ENCODE data around the gene CDH18. TPM values are rescaled to one million over a fixed set of nuclear protein-coding genes. Genes with fewer than 3 reads are reported as not detected.

CDH18 gene
- total RNA-seq, 1 experiment from 2014 or later, result not detected

DNA sequence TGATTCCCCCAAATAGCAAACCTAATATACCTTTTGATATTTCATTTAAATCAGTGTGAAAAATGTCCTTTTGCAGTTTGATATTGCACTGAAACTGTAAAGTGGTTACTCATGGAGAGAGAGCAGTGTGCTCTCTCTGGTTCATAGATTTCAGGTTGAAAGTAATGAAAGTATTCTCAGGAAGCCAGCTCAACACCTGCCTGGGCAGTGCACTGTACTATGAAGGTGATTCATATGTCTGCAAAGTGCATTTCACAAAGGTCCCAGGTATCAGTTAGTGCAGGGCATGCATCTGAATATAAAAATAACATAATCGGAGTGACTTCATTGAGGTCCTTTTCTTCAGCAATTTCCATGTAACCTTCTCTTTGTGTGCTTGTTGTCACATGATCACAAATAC lies 274.3 kb downstream of the CDH18 start:
- H2AFZ ChIP-seq (ENCODE audit: low read depth, low read length, poor library complexity, severe bottlenecking), result no peak overlapping the region
- no peak for DNase-seq (ENCODE audit: low read depth, low spot score)
- H3K4me2 ChIP-seq (ENCODE audit: low read length), result no peak overlapping the region
- no peak for ATAC-seq
- ChIA-PET RAD21 (ENCODE audit: low non-redundant PET in 1 of 2, low total read pairs in 2 of 2, uncharacterized antibody in 2 of 2, unreplicated experiment in 2 of 2) (no interaction called here), CTCF (no interaction called here), POLR2A (no interaction called here)
- no peak overlapping the region for H3K9ac ChIP-seq (ENCODE audit: low read length)
- H3K36me3 ChIP-seq (ENCODE audit: control insufficient read depth in 1 of 2, insufficient read depth in 2 of 2, low read length in 2 of 2), result no peaks in the 10 kb centered on the region; a peak in 1 of 4 replicates
- no peak overlapping the region for H3K4me3 ChIP-seq (replicated peaks in 1 of 2; ENCODE audit: low read depth in 1 of 2, low read length in 2 of 2)
- H3K9me2 ChIP-seq (ENCODE audit: insufficient read depth), result no peaks in the 10 kb centered on the region
- no peaks in the 10 kb centered on the region for H4K20me1 ChIP-seq (ENCODE audit: insufficient read depth)
- peaks cover 0 to 15% of the 10 kb centered on the region in 2 experiments; a peak in 2 of 4 replicates for H3K9me3 ChIP-seq (ENCODE audit: control insufficient read depth in 1 of 2, insufficient read depth in 1 of 2, low read depth in 1 of 2, low read length in 2 of 2)
- intact Hi-C loops (cut with micrococcal nuclease), result no loop called here
- H3K27me3 ChIP-seq (ENCODE audit: insufficient read depth, low read length), result no peaks in the 10 kb centered on the region
- H3K27ac ChIP-seq (ENCODE audit: low read depth, low read length), result no peak overlapping the region
- BruUV-seq (replicated peaks), result no TSS peak
- no peak for TF ChIP-seq RAD21 (IDR thresholded peaks at IDR 0.05; ENCODE audit: low read depth)
- TF ChIP-seq POLR2A (IDR thresholded peaks at IDR 0.05; ENCODE audit: borderline replicate concordance, extremely low read depth, insufficient read depth, insufficient read length), result no peak
- no peak for TF ChIP-seq CEBPB (IDR thresholded peaks at IDR 0.05; ENCODE audit: low read depth)
- TF ChIP-seq ZFX (IDR thresholded peaks at IDR 0.05), result no peak
- no peak for TF ChIP-seq EZH2 (IDR thresholded peaks at IDR 0.05)
- TF ChIP-seq, protein P1, sequence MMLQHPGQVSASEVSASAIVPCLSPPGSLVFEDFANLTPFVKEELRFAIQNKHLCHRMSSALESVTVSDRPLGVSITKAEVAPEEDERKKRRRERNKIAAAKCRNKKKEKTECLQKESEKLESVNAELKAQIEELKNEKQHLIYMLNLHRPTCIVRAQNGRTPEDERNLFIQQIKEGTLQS (IDR thresholded peaks at IDR 0.05), result no peak
- TF ChIP-seq, protein P2, sequence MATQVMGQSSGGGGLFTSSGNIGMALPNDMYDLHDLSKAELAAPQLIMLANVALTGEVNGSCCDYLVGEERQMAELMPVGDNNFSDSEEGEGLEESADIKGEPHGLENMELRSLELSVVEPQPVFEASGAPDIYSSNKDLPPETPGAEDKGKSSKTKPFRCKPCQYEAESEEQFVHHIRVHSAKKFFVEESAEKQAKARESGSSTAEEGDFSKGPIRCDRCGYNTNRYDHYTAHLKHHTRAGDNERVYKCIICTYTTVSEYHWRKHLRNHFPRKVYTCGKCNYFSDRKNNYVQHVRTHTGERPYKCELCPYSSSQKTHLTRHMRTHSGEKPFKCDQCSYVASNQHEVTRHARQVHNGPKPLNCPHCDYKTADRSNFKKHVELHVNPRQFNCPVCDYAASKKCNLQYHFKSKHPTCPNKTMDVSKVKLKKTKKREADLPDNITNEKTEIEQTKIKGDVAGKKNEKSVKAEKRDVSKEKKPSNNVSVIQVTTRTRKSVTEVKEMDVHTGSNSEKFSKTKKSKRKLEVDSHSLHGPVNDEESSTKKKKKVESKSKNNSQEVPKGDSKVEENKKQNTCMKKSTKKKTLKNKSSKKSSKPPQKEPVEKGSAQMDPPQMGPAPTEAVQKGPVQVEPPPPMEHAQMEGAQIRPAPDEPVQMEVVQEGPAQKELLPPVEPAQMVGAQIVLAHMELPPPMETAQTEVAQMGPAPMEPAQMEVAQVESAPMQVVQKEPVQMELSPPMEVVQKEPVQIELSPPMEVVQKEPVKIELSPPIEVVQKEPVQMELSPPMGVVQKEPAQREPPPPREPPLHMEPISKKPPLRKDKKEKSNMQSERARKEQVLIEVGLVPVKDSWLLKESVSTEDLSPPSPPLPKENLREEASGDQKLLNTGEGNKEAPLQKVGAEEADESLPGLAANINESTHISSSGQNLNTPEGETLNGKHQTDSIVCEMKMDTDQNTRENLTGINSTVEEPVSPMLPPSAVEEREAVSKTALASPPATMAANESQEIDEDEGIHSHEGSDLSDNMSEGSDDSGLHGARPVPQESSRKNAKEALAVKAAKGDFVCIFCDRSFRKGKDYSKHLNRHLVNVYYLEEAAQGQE (IDR thresholded peaks at IDR 0.05; ENCODE audit: low read depth), result no peak
- no peak for TF ChIP-seq ZNF274 (IDR thresholded peaks at IDR 0.05; ENCODE audit: low read depth, low read length)
- no peak for TF ChIP-seq EGR1 (IDR thresholded peaks at IDR 0.05; ENCODE audit: low read depth)
- TF ChIP-seq, protein P3, sequence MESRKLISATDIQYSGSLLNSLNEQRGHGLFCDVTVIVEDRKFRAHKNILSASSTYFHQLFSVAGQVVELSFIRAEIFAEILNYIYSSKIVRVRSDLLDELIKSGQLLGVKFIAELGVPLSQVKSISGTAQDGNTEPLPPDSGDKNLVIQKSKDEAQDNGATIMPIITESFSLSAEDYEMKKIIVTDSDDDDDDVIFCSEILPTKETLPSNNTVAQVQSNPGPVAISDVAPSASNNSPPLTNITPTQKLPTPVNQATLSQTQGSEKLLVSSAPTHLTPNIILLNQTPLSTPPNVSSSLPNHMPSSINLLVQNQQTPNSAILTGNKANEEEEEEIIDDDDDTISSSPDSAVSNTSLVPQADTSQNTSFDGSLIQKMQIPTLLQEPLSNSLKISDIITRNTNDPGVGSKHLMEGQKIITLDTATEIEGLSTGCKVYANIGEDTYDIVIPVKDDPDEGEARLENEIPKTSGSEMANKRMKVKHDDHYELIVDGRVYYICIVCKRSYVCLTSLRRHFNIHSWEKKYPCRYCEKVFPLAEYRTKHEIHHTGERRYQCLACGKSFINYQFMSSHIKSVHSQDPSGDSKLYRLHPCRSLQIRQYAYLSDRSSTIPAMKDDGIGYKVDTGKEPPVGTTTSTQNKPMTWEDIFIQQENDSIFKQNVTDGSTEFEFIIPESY (IDR thresholded peaks at IDR 0.05; ENCODE audit: extremely low read depth, insufficient replicate concordance, low read length), result no peak
- H3K79me2 ChIP-seq (ENCODE audit: insufficient read depth, low read length), result no peaks in the 10 kb centered on the region
- no peaks in the 10 kb centered on the region for H3K4me1 ChIP-seq (ENCODE audit: control insufficient read depth in 1 of 2, insufficient read depth in 2 of 2, low read length in 2 of 2)
